GM23338 (cell line): ENCODE measurements around the gene APBA2. TPM values are rescaled to one million over a fixed set of nuclear protein-coding genes. Genes with fewer than 3 reads are reported as not detected.

Source experiments
- ATAC-seq: fragments of 200-7000 bp; cut with Tn5 transposase; 3 replicates; pipeline ENCODE4 v1.9.1; 2020
- DNase-seq: peaks from one replicate; pipeline ENCODE4 v3.0.0-alpha.2; 2015; ENCODE audit warnings: low spot score
- H2AFZ ChIP-seq: fragments of 200-600 bp; sonication (generic); 2 replicates; pipeline ENCODE4 v1.8.0; 2016; ENCODE audit warnings: antibody characterized with exemption, mild to moderate bottlenecking, moderate library complexity
- H3F3A ChIP-seq: fragments of 200-600 bp; sonication (generic); replicated peaks from 2 replicates; pipeline ENCODE4 v1.8.0; 2017; ENCODE audit warnings: antibody characterized with exemption, mixed run types, low read depth
- H3K27ac ChIP-seq: fragments of 200-600 bp; sonication (generic); 2 replicates; pipeline ENCODE4 v1.6.1; 2016; ENCODE audit warnings: low read depth
- H3K27me3 ChIP-seq: fragments of 200-600 bp; sonication (generic); 2 replicates; pipeline ENCODE4 v1.8.0; 2016; ENCODE audit warnings: mild to moderate bottlenecking, mixed run types, moderate library complexity; ENCODE audit not compliant: insufficient read depth
- H3K36me3 ChIP-seq: fragments of 200-600 bp; sonication (generic); 2 replicates; pipeline ENCODE4 v1.8.0; 2016; ENCODE audit warnings: mild to moderate bottlenecking; ENCODE audit not compliant: insufficient read depth
- H3K4me1 ChIP-seq: fragments of 200-600 bp; sonication (generic); 2 replicates; pipeline ENCODE4 v1.8.0; 2016; ENCODE audit warnings: mild to moderate bottlenecking, moderate library complexity; ENCODE audit not compliant: insufficient read depth
- H3K4me2 ChIP-seq: fragments of 200-600 bp; sonication (generic); 2 replicates; pipeline ENCODE4 v1.7.1; 2017; ENCODE audit warnings: mixed run types
- H3K4me3 ChIP-seq: fragments of 200-600 bp; sonication (generic); 2 replicates; pipeline ENCODE4 v1.6.1; 2016; ENCODE audit warnings: mixed run types
- H3K79me2 ChIP-seq: fragments of 200-600 bp; sonication (generic); replicated peaks from 2 replicates; pipeline ENCODE4 v1.8.0; 2017; ENCODE audit warnings: mild to moderate bottlenecking; ENCODE audit not compliant: insufficient read depth
- H3K9me2 ChIP-seq: fragments of 200-600 bp; sonication (generic); 2 replicates; pipeline ENCODE4 v1.8.0; 2017; ENCODE audit not compliant: insufficient read depth
- H4K20me1 ChIP-seq: fragments of 200-600 bp; sonication (generic); replicated peaks from 2 replicates; pipeline ENCODE4 v1.8.0; 2017; ENCODE audit warnings: mild to moderate bottlenecking; ENCODE audit not compliant: insufficient read depth
- H3K27ac Mint-ChIP-seq: 2 replicates; pipeline ENCODE4 v1.8.0; 2020; ENCODE audit warnings: inconsistent platforms, mild to moderate bottlenecking, moderate library complexity, mixed read lengths
- H3K27me3 Mint-ChIP-seq: 3 replicates; pipeline ENCODE4 v1.8.0; 2022; ENCODE audit warnings: low read depth, mild to moderate bottlenecking, moderate library complexity, mixed read lengths, inconsistent platforms; ENCODE audit not compliant: insufficient read depth, poor library complexity
- H3K36me3 Mint-ChIP-seq: 3 replicates; pipeline ENCODE4 v1.8.0; 2021; ENCODE audit warnings: low read depth, mild to moderate bottlenecking, inconsistent platforms, moderate library complexity, mixed read lengths
- H3K4me1 Mint-ChIP-seq: 3 replicates; pipeline ENCODE4 v1.8.0; 2020; ENCODE audit warnings: mild to moderate bottlenecking, inconsistent platforms, mixed read lengths
- H3K4me3 Mint-ChIP-seq: 3 replicates; pipeline ENCODE4 v1.8.0; 2021; ENCODE audit warnings: moderate library complexity, mild to moderate bottlenecking, inconsistent platforms, mixed read lengths
- H3K9me3 Mint-ChIP-seq: 3 replicates; pipeline ENCODE4 v1.8.0; 2020; ENCODE audit warnings: moderate library complexity, mild to moderate bottlenecking, inconsistent platforms, mixed read lengths
- ZNF331 ChIP-seq: fragments of 250-450 bp; sonication (Bioruptor Pico); IDR thresholded peaks from 2 replicates; pipeline ENCODE4 v1.5.0; 2020; ENCODE audit warnings: low read depth, mild to moderate bottlenecking, moderate library complexity
- polyA plus RNA-seq: library from polyadenylated mRNA; unstranded; fragments of >200 nt; fragmentation: Nextera tagmentation; extraction: Ambion mirVana; gene quantifications from 2 replicates; pipeline ENCODE4 v1.2.1, GENCODE V29; 2016
- total RNA-seq: library from RNA; depleted of rRNA; stranded (reverse); fragments of >200 nt; shearing (Covaris generic); gene quantifications from 2 replicates; pipeline ENCODE4 v1.2.3, GENCODE V29; 2014
- TF ChIP-seq, protein P1 (sequence below): IDR thresholded peaks from one replicate; pipeline ENCODE4 v1.6.1; 2018; ENCODE audit warnings: antibody characterized with exemption; ENCODE audit not compliant: unreplicated experiment
- TF ChIP-seq, protein P2 (sequence below): fragments of 250-450 bp; sonication (Bioruptor Pico); IDR thresholded peaks from 2 replicates; pipeline ENCODE4 v1.5.0; 2020; ENCODE audit warnings: mild to moderate bottlenecking, moderate library complexity
- TF ChIP-seq, protein P3 (sequence below), 2 experiments: fragments of 200-600 bp in 1 of 2; sonication (generic) in 1 of 2; conservative IDR thresholded peaks; 2 replicates each; pipeline versions ENCODE4 v1.5.1 to v1.6.1; 2016 to 2017; ENCODE audit warnings: antibody characterized with exemption in 2 of 2, low read depth in 2 of 2, mild to moderate bottlenecking in 2 of 2, moderate library complexity in 1 of 2

APBA2 gene
- total and polyA plus RNA-seq, 2 experiments from 2014 or later = 5.9 to 24.7 TPM

DNA sequence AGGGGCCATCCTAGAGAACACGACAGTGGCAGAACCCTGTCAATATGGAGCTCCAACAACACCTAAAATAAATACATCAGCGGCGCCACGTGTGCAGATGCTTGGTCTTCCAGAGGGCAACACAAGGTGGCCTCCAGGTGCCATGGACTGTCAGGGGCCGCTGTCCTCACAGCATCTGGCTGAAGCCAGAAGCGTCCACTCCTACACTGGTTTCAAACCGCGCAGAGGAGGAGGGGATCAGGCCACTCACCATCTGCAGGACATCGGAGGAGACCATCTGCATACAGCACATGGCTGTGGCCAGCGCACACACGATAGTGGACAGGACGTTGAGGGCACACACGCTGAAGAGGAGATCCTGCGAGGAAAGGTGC is 265.7 kb downstream of the APBA2 start:
- H3F3A ChIP-seq = no peaks in the 10 kb centered on the region
- no peak overlapping the region for H3K27ac Mint-ChIP-seq

More for the DNA sequence above, 265.7 kb downstream of the APBA2 start:
- no peak overlapping the region for H3K4me2 ChIP-seq
- no peaks in the 10 kb centered on the region; the same call in 2 of the 3 replicates for H3K36me3 Mint-ChIP-seq
- no peak overlapping the region for H3K4me3 ChIP-seq
- no peak overlapping the region for H2AFZ ChIP-seq
- no peak overlapping the region for H3K4me3 Mint-ChIP-seq
- no peaks in the 10 kb centered on the region for H3K79me2 ChIP-seq
- no peak overlapping the region for H3K27ac ChIP-seq
- no peaks in the 10 kb centered on the region for H4K20me1 ChIP-seq
- no peaks in the 10 kb centered on the region for H3K4me1 Mint-ChIP-seq
- no peaks in the 10 kb centered on the region; the same call in 2 of the 3 replicates for H3K9me3 Mint-ChIP-seq
- peaks cover 10% of the 10 kb centered on the region for H3K27me3 Mint-ChIP-seq
- no peak for DNase-seq
- ATAC-seq = no peak
- no peaks in the 10 kb centered on the region for H3K36me3 ChIP-seq
- no peaks in the 10 kb centered on the region for H3K9me2 ChIP-seq
- no peaks in the 10 kb centered on the region for H3K4me1 ChIP-seq
- TF ChIP-seq, protein P1, sequence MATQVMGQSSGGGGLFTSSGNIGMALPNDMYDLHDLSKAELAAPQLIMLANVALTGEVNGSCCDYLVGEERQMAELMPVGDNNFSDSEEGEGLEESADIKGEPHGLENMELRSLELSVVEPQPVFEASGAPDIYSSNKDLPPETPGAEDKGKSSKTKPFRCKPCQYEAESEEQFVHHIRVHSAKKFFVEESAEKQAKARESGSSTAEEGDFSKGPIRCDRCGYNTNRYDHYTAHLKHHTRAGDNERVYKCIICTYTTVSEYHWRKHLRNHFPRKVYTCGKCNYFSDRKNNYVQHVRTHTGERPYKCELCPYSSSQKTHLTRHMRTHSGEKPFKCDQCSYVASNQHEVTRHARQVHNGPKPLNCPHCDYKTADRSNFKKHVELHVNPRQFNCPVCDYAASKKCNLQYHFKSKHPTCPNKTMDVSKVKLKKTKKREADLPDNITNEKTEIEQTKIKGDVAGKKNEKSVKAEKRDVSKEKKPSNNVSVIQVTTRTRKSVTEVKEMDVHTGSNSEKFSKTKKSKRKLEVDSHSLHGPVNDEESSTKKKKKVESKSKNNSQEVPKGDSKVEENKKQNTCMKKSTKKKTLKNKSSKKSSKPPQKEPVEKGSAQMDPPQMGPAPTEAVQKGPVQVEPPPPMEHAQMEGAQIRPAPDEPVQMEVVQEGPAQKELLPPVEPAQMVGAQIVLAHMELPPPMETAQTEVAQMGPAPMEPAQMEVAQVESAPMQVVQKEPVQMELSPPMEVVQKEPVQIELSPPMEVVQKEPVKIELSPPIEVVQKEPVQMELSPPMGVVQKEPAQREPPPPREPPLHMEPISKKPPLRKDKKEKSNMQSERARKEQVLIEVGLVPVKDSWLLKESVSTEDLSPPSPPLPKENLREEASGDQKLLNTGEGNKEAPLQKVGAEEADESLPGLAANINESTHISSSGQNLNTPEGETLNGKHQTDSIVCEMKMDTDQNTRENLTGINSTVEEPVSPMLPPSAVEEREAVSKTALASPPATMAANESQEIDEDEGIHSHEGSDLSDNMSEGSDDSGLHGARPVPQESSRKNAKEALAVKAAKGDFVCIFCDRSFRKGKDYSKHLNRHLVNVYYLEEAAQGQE = no peak
- TF ChIP-seq, protein P2, sequence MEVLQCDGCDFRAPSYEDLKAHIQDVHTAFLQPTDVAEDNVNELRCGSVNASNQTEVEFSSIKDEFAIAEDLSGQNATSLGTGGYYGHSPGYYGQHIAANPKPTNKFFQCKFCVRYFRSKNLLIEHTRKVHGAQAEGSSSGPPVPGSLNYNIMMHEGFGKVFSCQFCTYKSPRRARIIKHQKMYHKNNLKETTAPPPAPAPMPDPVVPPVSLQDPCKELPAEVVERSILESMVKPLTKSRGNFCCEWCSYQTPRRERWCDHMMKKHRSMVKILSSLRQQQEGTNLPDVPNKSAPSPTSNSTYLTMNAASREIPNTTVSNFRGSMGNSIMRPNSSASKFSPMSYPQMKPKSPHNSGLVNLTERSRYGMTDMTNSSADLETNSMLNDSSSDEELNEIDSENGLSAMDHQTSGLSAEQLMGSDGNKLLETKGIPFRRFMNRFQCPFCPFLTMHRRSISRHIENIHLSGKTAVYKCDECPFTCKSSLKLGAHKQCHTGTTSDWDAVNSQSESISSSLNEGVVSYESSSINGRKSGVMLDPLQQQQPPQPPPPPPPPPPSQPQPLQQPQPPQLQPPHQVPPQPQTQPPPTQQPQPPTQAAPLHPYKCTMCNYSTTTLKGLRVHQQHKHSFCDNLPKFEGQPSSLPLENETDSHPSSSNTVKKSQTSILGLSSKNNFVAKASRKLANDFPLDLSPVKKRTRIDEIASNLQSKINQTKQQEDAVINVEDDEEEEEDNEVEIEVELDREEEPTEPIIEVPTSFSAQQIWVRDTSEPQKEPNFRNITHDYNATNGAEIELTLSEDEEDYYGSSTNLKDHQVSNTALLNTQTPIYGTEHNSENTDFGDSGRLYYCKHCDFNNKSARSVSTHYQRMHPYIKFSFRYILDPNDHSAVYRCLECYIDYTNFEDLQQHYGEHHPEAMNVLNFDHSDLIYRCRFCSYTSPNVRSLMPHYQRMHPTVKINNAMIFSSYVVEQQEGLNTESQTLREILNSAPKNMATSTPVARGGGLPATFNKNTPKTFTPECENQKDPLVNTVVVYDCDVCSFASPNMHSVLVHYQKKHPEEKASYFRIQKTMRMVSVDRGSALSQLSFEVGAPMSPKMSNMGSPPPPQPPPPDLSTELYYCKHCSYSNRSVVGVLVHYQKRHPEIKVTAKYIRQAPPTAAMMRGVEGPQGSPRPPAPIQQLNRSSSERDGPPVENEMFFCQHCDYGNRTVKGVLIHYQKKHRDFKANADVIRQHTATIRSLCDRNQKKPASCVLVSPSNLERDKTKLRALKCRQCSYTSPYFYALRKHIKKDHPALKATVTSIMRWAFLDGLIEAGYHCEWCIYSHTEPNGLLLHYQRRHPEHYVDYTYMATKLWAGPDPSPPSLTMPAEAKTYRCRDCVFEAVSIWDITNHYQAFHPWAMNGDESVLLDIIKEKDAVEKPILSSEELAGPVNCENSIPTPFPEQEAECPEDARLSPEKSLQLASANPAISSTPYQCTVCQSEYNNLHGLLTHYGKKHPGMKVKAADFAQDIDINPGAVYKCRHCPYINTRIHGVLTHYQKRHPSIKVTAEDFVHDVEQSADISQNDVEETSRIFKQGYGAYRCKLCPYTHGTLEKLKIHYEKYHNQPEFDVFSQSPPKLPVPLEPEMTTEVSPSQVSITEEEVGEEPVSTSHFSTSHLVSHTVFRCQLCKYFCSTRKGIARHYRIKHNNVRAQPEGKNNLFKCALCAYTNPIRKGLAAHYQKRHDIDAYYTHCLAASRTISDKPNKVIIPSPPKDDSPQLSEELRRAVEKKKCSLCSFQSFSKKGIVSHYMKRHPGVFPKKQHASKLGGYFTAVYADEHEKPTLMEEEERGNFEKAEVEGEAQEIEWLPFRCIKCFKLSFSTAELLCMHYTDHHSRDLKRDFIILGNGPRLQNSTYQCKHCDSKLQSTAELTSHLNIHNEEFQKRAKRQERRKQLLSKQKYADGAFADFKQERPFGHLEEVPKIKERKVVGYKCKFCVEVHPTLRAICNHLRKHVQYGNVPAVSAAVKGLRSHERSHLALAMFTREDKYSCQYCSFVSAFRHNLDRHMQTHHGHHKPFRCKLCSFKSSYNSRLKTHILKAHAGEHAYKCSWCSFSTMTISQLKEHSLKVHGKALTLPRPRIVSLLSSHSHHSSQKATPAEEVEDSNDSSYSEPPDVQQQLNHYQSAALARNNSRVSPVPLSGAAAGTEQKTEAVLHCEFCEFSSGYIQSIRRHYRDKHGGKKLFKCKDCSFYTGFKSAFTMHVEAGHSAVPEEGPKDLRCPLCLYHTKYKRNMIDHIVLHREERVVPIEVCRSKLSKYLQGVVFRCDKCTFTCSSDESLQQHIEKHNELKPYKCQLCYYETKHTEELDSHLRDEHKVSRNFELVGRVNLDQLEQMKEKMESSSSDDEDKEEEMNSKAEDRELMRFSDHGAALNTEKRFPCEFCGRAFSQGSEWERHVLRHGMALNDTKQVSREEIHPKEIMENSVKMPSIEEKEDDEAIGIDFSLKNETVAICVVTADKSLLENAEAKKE (CRISPR knock-in tag) = no peak
- no peak for TF ChIP-seq ZNF331 (CRISPR knock-in tag)
- TF ChIP-seq, protein P3, sequence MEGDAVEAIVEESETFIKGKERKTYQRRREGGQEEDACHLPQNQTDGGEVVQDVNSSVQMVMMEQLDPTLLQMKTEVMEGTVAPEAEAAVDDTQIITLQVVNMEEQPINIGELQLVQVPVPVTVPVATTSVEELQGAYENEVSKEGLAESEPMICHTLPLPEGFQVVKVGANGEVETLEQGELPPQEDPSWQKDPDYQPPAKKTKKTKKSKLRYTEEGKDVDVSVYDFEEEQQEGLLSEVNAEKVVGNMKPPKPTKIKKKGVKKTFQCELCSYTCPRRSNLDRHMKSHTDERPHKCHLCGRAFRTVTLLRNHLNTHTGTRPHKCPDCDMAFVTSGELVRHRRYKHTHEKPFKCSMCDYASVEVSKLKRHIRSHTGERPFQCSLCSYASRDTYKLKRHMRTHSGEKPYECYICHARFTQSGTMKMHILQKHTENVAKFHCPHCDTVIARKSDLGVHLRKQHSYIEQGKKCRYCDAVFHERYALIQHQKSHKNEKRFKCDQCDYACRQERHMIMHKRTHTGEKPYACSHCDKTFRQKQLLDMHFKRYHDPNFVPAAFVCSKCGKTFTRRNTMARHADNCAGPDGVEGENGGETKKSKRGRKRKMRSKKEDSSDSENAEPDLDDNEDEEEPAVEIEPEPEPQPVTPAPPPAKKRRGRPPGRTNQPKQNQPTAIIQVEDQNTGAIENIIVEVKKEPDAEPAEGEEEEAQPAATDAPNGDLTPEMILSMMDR (conservative IDR thresholded peaks at IDR 0.05; ENCODE audit: low read depth in 2 of 2) = no peak; a peak in 1 of 4 replicates
- H3K27me3 ChIP-seq = no peaks in the 10 kb centered on the region
